ENCODE data around the gene RAET1G. TPM values are rescaled to one million over a fixed set of nuclear protein-coding genes. Genes with fewer than 3 reads are reported as not detected.

RAET1G gene
- total and polyA plus RNA-seq, 9 of the 15 experiments (the other 6 are each of a cell fraction or from before 2014, with no cell fraction given) = 0.11 TPM; not detected in 8

DNA sequence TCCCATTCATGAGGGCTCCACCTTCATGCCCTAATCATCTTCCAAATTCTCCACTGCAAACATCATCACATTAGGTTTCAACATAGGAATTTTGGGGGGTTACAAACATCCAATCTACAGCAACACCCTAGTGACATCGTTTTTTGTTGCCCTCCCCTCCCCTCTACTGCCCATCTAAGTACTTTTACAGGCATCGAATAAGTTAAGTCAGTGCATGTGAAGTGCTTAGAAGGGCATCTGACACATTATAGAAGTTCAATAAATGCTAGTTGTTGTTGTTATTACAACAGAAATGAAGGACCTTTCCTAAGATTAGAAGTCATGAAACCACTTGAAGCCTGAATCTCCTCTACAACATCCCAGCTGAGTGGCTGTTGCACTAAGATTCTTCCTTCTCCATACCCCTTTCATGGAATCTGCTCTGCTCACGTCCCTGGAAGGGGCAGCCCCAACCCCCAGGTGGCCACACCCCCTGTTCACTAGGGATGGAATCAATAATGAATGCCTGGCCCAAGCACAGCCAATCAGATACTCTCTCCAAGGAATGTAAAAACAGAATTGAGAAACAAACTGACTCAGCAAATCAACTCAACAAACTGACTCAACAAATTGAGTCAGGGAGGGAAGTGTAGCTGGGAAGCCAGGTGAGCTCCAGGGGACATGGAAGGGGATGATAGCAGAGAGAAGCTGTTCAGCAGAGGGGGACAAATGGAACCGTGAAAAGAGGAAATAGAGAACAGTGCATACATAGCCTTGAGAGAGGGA lies 54.9 kb downstream of the RAET1G start (continued):
- TF ChIP-seq ZNF592 (IDR thresholded peaks at IDR 0.05) = peak; percentile 40; the same call in 1 of the 2 replicates
- 0 out of 4 replicates have a peak, but pooled peaks of 1 of the 2 experiments have one; percentile 11 for TF ChIP-seq KDM1A (IDR thresholded peaks at IDR 0.05)
- peak in 1 of 2 experiments; percentile 67; a peak in 1 of 4 replicates for TF ChIP-seq MAZ (CRISPR knock-in tag; conservative IDR thresholded peaks at IDR 0.05 in 1 of 2, IDR thresholded peaks at IDR 0.05 in 1 of 2)
- TF ChIP-seq SPI1 (IDR thresholded peaks at IDR 0.05; ENCODE audit: borderline replicate concordance, low read depth, low read length) = peak; percentile 87; the same call in 1 of the 2 replicates
- TF ChIP-seq KHSRP (IDR thresholded peaks at IDR 0.05) = no peak
- peak; percentile 67; the same call in 1 of the 2 replicates for TF ChIP-seq EHMT2 (IDR thresholded peaks at IDR 0.05)
- TF ChIP-seq, protein P1, sequence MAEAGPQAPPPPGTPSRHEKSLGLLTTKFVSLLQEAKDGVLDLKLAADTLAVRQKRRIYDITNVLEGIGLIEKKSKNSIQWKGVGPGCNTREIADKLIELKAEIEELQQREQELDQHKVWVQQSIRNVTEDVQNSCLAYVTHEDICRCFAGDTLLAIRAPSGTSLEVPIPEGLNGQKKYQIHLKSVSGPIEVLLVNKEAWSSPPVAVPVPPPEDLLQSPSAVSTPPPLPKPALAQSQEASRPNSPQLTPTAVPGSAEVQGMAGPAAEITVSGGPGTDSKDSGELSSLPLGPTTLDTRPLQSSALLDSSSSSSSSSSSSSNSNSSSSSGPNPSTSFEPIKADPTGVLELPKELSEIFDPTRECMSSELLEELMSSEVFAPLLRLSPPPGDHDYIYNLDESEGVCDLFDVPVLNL (CRISPR knock-in tag; IDR thresholded peaks at IDR 0.05; ENCODE audit: low read depth) = no peak
- TF ChIP-seq YY1 (IDR thresholded peaks at IDR 0.05; ENCODE audit: borderline replicate concordance in 1 of 3, control insufficient read depth in 1 of 3, extremely low read depth in 1 of 3, insufficient read depth in 3 of 3, insufficient read length in 1 of 3, insufficient replicate concordance in 2 of 3, low read depth in 1 of 3, low read length in 2 of 3) = peak in 1 of 3 experiments; percentile 32
- peak; percentile 77 for TF ChIP-seq ARID1B (IDR thresholded peaks at IDR 0.05)
- TF ChIP-seq SRF (CRISPR knock-in tag; IDR thresholded peaks at IDR 0.05) = 0 out of 4 replicates have a peak, but pooled peaks of 1 of the 2 experiments have one; percentile 28
- 0 out of 4 replicates have a peak, but pooled peaks of 1 of the 2 experiments have one; percentile 17 for TF ChIP-seq MNT (conservative IDR thresholded peaks at IDR 0.05)
- TF ChIP-seq TAF1 (IDR thresholded peaks at IDR 0.05; ENCODE audit: control insufficient read depth, extremely low read depth, insufficient read depth, low read length, severe bottlenecking) = peak; percentile 24
- peak; percentile 72 for TF ChIP-seq CTBP1 (IDR thresholded peaks at IDR 0.05; ENCODE audit: borderline replicate concordance)
- TF ChIP-seq TAL1 (IDR thresholded peaks at IDR 0.05) = no peak; the same call in 1 of the 2 replicates
- peak; percentile 52; the same call in 1 of the 2 replicates for TF ChIP-seq LEF1 (IDR thresholded peaks at IDR 0.05)
- no peak for TF ChIP-seq SIRT6 (IDR thresholded peaks at IDR 0.05; ENCODE audit: low read depth, low read length)
- TF ChIP-seq NFE2 (IDR thresholded peaks at IDR 0.05; ENCODE audit: low read depth) = peak; percentile 90
- TF ChIP-seq NFIC (IDR thresholded peaks at IDR 0.05) = peak; percentile 28
- TF ChIP-seq MAFF (IDR thresholded peaks at IDR 0.05; ENCODE audit: low read length) = peak; percentile 99
